ENCODE results near the gene FAM131A. TPM values are rescaled to one million over a fixed set of nuclear protein-coding genes. Genes with fewer than 3 reads are reported as not detected.
A peak's percentile ranks its signal among the peaks of the same experiment; 100 is the strongest.

FAM131A gene
- total RNA-seq, 1 donor from 2014 or later: 51.4 TPM

GRCh38 chr3:184354121-184354728, 16.8 kb downstream of the FAM131A start:
- TF ChIP-seq, protein P1, sequence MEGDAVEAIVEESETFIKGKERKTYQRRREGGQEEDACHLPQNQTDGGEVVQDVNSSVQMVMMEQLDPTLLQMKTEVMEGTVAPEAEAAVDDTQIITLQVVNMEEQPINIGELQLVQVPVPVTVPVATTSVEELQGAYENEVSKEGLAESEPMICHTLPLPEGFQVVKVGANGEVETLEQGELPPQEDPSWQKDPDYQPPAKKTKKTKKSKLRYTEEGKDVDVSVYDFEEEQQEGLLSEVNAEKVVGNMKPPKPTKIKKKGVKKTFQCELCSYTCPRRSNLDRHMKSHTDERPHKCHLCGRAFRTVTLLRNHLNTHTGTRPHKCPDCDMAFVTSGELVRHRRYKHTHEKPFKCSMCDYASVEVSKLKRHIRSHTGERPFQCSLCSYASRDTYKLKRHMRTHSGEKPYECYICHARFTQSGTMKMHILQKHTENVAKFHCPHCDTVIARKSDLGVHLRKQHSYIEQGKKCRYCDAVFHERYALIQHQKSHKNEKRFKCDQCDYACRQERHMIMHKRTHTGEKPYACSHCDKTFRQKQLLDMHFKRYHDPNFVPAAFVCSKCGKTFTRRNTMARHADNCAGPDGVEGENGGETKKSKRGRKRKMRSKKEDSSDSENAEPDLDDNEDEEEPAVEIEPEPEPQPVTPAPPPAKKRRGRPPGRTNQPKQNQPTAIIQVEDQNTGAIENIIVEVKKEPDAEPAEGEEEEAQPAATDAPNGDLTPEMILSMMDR (IDR thresholded peaks at IDR 0.05; ENCODE audit: partially characterized antibody, unreplicated experiment): peak; percentile 77
- peak; percentile 69 for DNase-seq
- no peak overlapping the region for H3K4me3 Mint-ChIP-seq (ENCODE audit: unreplicated experiment)
- peaks cover 8% of the 10 kb centered on the region for H3K4me1 Mint-ChIP-seq (ENCODE audit: low read depth, unreplicated experiment)
- peaks cover 4% of the 10 kb centered on the region for H3K9me3 Mint-ChIP-seq (ENCODE audit: unreplicated experiment)
- H3K27me3 Mint-ChIP-seq (ENCODE audit: unreplicated experiment): peaks cover 11% of the 10 kb centered on the region
- no peaks in the 10 kb centered on the region for H3K36me3 Mint-ChIP-seq (ENCODE audit: unreplicated experiment)
- no peak overlapping the region for H3K27ac Mint-ChIP-seq (ENCODE audit: unreplicated experiment)

DNA sequence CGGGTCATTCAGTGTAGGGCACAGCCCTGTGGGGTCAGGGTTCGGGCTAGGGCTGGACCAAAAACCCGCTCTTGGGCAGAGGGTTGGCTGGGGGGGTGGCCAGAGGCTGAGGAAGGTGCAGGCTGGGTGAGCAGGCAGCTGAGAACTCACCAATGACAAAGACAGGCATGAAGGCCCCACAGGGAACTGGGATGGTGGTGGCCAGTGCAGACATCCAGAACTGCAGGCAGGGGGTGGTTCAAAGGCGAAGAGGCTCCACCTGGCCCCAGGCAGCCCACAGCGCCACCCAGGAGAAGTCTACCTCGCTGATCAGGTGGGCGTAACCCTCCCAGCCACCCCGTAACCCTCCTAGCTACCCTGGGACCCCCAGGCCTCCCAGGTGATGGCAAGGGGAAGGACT, 17.4 kb downstream of the FAM131A start:
- Mint-ChIP-seq H3K27me3 (ENCODE audit: unreplicated experiment) (peaks cover 11% of the 10 kb centered on the region), H3K36me3 (ENCODE audit: unreplicated experiment) (no peaks in the 10 kb centered on the region), H3K4me3 (ENCODE audit: unreplicated experiment) (no peak overlapping the region), H3K9me3 (ENCODE audit: unreplicated experiment) (peaks cover 3% of the 10 kb centered on the region), H3K27ac (ENCODE audit: unreplicated experiment) (no peak overlapping the region), H3K4me1 (ENCODE audit: low read depth, unreplicated experiment) (peaks cover 8% of the 10 kb centered on the region)
- TF ChIP-seq, protein P1 (IDR thresholded peaks at IDR 0.05; ENCODE audit: partially characterized antibody, unreplicated experiment): no peak
- no peak for DNase-seq

DNA sequence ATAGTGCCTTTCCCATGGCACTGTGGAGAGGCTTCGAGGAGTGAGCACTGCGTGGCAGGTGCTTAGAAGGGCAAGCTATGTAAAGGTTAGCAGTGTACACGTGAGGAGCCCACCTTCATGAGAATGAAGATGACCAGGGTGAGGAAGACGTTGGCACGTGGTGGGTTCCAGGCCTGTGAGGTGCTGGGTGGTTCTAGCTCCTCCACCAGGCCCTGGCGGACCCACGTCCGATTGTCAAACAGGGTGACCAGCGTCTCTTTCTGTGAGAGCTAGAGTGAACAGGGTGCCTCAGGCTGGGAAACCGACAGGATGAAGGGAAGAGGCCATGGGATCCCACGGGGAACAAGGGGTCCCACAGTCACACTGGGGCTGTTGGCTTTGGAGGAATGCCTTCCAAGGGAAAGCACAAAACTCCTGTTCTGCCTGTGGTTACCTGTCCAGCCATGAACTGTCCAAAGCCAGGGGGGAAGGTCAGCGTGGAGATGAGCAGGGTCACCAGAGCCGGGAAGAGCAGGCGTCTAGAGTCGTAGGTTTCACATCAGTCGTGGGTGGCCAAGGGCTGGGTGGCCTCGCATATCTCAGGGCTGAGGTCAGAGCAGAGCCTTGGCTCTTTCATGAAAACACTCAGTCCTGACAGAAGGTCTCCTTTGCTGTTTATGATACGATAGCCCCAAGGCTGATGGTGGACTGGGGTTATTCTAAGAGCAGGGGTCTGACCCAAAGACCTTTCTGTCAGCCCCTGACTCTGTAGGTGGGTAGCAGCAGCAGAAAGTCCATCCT, 18.1 kb downstream of the FAM131A start:
- Mint-ChIP-seq H3K36me3 (ENCODE audit: unreplicated experiment) (no peaks in the 10 kb centered on the region), H3K4me3 (ENCODE audit: unreplicated experiment) (no peak overlapping the region), H3K27ac (ENCODE audit: unreplicated experiment) (no peak overlapping the region), H3K9me3 (ENCODE audit: unreplicated experiment) (peaks cover 5% of the 10 kb centered on the region), H3K27me3 (ENCODE audit: unreplicated experiment) (peaks cover 15% of the 10 kb centered on the region), H3K4me1 (ENCODE audit: low read depth, unreplicated experiment) (peaks cover 8% of the 10 kb centered on the region)
- no peak for DNase-seq
- TF ChIP-seq, protein P1 (IDR thresholded peaks at IDR 0.05; ENCODE audit: partially characterized antibody, unreplicated experiment): no peak

GRCh38 chr3:184357248-184358123, 20.1 kb downstream of the FAM131A start:
- Mint-ChIP-seq H3K4me1 (ENCODE audit: low read depth, unreplicated experiment) (no peaks in the 10 kb centered on the region), H3K36me3 (ENCODE audit: unreplicated experiment) (no peaks in the 10 kb centered on the region), H3K27me3 (ENCODE audit: unreplicated experiment) (peaks cover 17% of the 10 kb centered on the region), H3K9me3 (ENCODE audit: unreplicated experiment) (peaks cover 6% of the 10 kb centered on the region), H3K4me3 (ENCODE audit: unreplicated experiment) (no peak overlapping the region), H3K27ac (ENCODE audit: unreplicated experiment) (no peak overlapping the region)
- TF ChIP-seq, protein P1 (IDR thresholded peaks at IDR 0.05; ENCODE audit: partially characterized antibody, unreplicated experiment): no peak
- DNase-seq: no peak

All from glutamatergic neuron (in vitro differentiated cells).